NCI-H146 treated with DMSO at 0.1 percent for 48 hours (cell line): ENCODE results near the gene OR4E2.
"Not testable (repeated sequence)": the region's sequence is repeated elsewhere in the genome, so short reads cannot be mapped to it uniquely, and the experiment has no call there.

Experiments used
- DNase-seq: peaks from one replicate; lab custom pipeline; 2025; ENCODE audit not compliant: unreplicated experiment; lab: John Stamatoyannopoulos, UW

The OR4E2 gene

DNA sequence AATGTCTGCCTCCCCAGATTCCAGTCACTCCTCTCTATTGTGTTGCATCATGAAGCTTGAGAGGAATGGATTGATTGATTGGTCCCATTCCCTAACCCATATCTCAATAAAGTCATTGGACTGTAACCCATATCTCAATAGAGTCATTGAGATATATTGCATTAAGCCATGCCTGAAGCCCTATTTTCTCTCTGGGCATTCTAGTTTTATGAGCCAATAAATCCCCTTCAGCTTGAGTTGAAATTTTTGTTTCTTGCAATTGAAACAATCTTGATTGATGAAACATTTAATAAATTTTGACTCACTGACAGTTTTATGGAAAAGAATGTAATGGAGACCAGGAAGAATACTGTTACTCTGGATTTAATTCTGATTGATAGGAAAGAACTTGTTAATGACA is 40.8 kb downstream of the OR4E2 start:
- DNase-seq = no peak

DNA sequence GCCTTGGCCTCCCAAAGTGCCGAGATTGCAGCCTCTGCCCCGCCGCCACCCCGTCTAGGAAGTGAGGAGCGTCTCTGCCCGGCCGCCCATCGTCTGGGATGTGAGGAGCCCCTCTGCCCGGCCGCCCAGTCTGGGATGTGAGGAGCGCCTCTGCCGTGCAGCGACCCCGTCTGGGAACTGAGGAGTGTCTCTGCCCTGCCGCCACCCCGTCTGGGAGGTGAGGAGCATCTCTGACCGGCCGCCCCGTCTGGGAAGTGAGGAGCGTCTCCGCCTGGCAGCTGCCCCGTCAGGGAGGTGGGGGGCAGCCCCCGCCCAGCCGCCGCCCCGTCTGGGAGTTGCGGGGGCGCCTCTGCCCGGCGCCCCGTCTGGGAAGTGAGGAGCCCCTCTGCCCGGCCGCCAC is 44.0 kb downstream of the OR4E2 start:
- not testable (repeated sequence) for DNase-seq

DNA sequence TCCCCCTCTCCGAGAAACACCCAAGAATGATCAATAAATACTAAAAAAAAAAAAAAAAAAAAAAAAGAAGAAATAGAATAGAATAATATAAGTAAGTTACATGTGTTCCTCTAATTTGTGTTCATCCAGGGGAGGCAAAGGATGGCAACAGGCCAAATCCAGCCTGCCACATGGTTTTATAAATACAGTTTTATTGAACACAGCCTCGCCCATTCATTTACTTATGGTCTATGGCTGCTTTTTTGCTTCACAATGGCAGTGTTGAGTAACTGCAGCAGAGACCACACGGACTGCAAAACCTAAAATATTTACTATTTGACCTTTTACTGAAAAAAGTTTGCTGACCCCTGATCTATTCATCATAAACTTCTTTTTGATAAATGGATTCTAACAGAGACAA is 44.9 kb downstream of the OR4E2 start:
- not testable (repeated sequence) for DNase-seq

DNA sequence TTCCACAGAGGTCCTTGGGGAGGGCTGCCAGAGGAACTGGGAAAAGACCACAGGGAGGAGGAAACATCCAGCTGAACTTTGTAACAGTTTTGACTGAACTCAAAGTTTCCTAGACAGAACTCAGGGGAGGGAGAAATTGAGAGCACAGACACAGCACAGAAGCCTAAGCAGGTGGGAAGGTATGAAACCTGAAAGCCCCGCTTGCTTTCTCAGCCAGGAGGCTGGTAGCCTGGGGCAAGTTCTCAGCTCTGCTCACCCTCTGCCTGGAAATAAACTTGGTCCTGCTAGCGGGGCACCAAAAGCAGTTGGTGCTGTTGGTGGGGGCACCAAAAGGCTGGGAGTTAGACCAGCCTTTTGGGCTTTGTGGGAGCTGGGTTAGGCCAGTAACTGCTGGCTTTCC is 45.9 kb downstream of the OR4E2 start:
- DNase-seq = no peak

DNA sequence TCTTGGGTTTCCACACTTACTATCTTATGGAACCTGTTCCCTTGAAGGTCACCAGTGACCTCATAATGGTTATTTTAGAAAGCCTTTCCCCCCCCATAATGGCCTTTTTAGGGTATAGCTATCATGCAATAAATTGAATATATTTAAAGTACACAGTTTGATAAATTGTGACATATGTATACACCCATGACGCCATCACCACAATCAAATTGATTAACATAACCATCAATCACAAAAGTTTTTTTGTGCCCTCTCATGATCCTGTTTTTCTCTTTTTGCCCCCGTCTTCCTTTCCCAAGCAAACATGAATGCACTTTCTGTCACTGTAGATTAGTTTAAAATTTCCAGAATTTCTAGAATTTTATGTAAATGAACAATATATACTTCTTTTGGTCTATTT is 48.7 kb downstream of the OR4E2 start:
- DNase-seq = no peak

DNA sequence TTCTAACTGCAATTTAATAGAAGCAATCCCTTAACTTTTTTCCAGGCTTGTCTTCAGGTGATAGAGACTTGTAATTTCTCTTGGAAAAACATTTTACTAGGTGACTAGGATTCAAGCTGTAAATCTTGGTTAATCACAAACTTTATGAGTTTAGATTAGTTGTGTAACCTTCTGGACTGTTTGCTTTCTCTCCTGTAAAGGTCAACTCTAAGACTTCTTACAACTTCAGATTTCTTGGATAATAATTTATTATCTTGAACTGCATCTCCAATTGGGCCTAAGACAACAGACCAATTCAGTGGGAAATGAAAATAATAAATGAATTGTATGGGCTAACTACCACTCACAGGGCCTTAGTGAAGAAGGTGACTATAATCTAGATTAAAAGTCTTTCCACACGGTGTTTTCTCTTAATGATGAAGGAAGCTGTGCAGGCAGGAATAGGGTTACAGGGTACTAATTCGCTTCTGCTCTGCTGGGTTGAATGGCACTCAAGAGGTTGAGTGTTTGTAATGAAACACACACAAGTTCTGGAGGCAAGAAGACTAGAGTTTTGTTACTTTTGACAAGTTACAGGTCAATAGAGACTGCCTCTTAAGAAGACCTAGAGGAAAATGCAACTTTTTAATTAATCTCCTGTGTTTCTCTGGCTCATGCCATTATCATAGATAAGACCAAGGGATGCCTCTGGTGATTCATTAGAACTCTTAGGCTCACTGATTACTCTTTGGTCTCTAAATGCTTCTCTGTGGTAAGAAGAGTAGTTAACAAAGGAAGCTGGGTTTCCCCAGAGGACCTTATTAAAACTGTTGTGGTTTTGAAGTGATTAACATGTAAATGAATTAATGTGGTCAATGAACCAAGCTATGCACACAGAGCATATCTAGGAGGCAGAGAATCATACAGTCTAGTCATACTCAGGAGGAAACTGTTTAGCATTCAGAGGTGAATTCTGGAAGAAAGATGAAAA is 50.0 kb downstream of the OR4E2 start:
- DNase-seq = no peak

DNA sequence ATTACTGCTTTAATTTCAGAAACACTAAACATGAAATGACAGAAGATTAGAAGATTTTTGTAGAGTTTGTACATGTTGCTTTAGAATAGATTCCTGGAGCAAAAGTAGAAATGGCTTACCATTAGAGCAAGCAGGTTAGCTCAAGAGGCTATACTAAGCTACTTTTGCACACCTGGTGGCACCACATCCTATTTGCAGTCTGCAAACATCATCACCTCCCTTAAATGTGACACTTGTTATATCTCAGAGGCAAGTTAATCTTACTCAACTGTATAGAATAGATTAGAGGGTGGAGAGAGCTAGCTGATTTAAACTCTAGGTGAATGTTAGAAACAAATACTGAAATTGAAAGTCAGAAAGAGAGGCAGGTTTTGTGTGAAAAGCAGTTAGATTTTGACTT is 50.7 kb downstream of the OR4E2 start:
- DNase-seq = no peak

DNA sequence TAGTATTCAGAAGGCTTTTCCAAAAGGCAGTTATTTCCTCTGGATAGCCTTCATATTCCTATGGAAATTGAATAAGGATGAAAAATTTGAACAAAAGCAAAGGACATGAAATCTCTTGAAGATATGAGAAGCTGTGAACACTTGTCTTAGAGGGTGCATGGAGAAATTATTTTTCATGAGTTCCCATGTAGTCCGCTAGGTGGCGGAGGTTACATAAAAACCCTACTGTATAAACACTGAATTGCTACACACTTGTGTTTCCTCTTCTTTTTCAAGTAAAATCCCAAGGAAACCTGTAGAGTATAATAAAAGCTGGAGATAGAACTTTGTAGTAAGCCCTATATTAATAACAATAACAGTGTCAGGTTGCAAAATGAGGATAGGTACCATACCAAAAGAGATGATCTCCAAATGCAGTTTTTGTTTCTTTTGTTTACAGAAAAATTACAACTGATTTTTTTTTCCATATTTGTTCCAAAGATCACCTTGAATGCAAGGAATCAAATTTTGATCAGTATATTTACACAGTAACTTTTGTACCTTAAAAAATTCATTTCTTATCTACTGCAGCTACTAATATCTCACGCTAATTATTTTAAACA is 57.8 kb downstream of the OR4E2 start:
- no peak for DNase-seq

DNA sequence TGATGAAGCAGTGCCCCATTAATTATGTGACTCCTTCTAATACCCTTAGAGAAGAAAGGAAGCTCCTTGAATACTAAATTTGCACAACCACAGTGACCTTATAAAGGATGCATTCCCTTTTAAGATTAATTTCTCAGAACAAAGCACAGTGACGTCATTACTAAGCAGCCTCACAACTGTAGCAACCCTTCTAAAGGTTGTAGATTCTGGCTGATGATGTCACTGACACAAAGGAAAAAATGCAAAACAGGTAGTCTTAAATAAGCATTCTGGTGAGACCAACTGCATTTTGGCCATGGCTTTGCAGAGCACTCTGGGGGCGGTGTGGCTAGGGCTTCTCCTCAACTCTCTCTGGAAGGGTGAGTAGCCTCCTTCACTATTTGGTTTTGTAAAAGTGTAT is 58.4 kb downstream of the OR4E2 start:
- DNase-seq = no peak

DNA sequence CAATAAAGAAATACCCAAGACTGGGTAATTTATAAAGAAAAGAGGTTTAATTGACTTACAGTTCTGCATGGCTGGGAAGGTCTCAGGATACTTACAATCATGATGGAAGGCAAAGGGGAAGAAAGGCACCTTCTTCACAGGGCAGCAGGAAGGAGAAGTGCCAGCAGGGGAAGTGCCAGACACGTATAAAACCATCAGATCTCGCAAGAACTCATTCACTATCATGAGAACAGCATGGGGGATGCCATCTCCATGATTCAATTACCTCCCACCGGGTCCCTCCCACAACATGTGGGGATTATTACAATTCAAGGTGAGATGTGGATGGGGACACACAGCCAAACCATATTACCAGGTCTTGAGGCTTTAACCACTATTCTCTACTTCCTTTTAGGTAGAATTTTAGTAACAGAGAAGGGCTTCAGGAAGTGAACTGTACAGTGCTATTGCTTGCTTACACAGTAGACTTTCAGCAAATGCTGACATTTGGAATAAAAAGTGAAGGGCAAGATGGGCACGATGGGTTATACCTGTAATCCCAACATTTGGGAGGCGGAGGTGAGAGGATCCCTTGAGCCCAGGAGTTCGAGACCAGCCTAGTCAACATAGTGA is 60.8 kb downstream of the OR4E2 start:
- no peak for DNase-seq
